IMR-90 (cell line): Measurements from ENCODE around the gene LRRC36. TPM values are rescaled to one million over a fixed set of nuclear protein-coding genes. Genes with fewer than 3 reads are reported as not detected.

Experiments used
- ATAC-seq: fragments of 200-7000 bp; cut with Tn5 transposase; 2 replicates; pipeline ENCODE4 v1.9.1; 2020; ENCODE audit warnings: low read depth, mild to moderate bottlenecking, moderate library complexity
- BruUV-seq: library from RNA; stranded (reverse); fragments of 400-500 nt; replicated peaks from 2 replicates; lab custom pipeline; 2021; lab: Mats Ljungman, UMichigan
- CTCF ChIA-PET: fragments of 300-600 bp; formaldehyde crosslinking; extraction: SDS; loops from one replicate; lab custom pipeline; 2021; ENCODE audit warnings: antibody characterized with exemption; lab: Yijun Ruan, JAX
- POLR2A ChIA-PET: fragments of 300-600 bp; sonication (Branson Sonifier 250); formaldehyde crosslinking; loops from one replicate; lab custom pipeline; 2022; ENCODE audit warnings: antibody characterized with exemption; ENCODE audit not compliant: unreplicated experiment; lab: Charles Lee
- DNase-seq: peaks from one replicate; pipeline ENCODE4 v3.0.0; 2013
- H2AFZ ChIP-seq: replicated peaks from 2 replicates; pipeline ENCODE3; 2013; ENCODE audit warnings: low read length, mild to moderate bottlenecking; ENCODE audit not compliant: poor library complexity
- H2AK5ac ChIP-seq: 2 replicates; pipeline ENCODE4 v1.6.1; 2013; ENCODE audit warnings: low read depth, low read length, inconsistent platforms
- H2AK9ac ChIP-seq: replicated peaks from 2 replicates; pipeline ENCODE3; 2013; ENCODE audit warnings: mild to moderate bottlenecking, low read depth, low read length, moderate library complexity; ENCODE audit not compliant: poor library complexity
- H2BK120ac ChIP-seq: 2 replicates; pipeline ENCODE4 v1.6.1; 2013; ENCODE audit warnings: low read depth, low read length, inconsistent platforms
- H2BK15ac ChIP-seq: 3 replicates; pipeline ENCODE4 v1.6.1; 2013; ENCODE audit warnings: low read depth, low read length, inconsistent platforms
- H2BK20ac ChIP-seq: 2 replicates; pipeline ENCODE4 v1.6.1; 2013; ENCODE audit warnings: low read depth, mild to moderate bottlenecking, inconsistent platforms, low read length, moderate library complexity
- H2BK5ac ChIP-seq: 2 replicates; pipeline ENCODE4 v1.6.1; 2013; ENCODE audit warnings: mild to moderate bottlenecking, low read depth, low read length, inconsistent platforms; ENCODE audit not compliant: poor library complexity, severe bottlenecking
- H3K14ac ChIP-seq: replicated peaks from 2 replicates; pipeline ENCODE4 v1.6.1; 2013; ENCODE audit warnings: low read depth, low read length, inconsistent platforms
- H3K18ac ChIP-seq: 2 replicates; pipeline ENCODE4 v1.6.1; 2013; ENCODE audit warnings: low read depth, low read length, control low read depth
- H3K23ac ChIP-seq: 2 replicates; pipeline ENCODE4 v1.6.1; 2013; ENCODE audit warnings: low read depth, low read length, inconsistent platforms
- H3K27ac ChIP-seq: 2 replicates; pipeline ENCODE4 v1.5.1; 2013; ENCODE audit warnings: mild to moderate bottlenecking, control low read depth, low read length; ENCODE audit not compliant: insufficient read depth
- H3K27me3 ChIP-seq: 2 replicates; pipeline ENCODE4 v1.6.1; 2013; ENCODE audit warnings: low read length; ENCODE audit not compliant: control insufficient read depth, insufficient read depth
- H3K36me3 ChIP-seq: 2 replicates; pipeline ENCODE4 v1.6.1; 2013; ENCODE audit warnings: low read length, mixed read lengths; ENCODE audit not compliant: control insufficient read depth, insufficient read depth
- H3K4ac ChIP-seq: 2 replicates; pipeline ENCODE4 v1.6.1; 2013; ENCODE audit warnings: low read depth, low read length, inconsistent platforms
- H3K4me1 ChIP-seq: 2 replicates; pipeline ENCODE4 v1.6.1; 2013; ENCODE audit warnings: low read length, mixed read lengths; ENCODE audit not compliant: control insufficient read depth, insufficient read depth
- H3K4me2 ChIP-seq: 2 replicates; pipeline ENCODE4 v1.6.1; 2013; ENCODE audit warnings: low read depth, mild to moderate bottlenecking, control low read depth, low read length, moderate library complexity
- H3K4me3 ChIP-seq: 2 replicates; pipeline ENCODE4 v1.5.1; 2013; ENCODE audit warnings: low read depth, mild to moderate bottlenecking, control low read depth, low read length, moderate library complexity; ENCODE audit not compliant: insufficient read depth
- H3K56ac ChIP-seq: 2 replicates; pipeline ENCODE4 v1.6.1; 2013; ENCODE audit warnings: low read length, inconsistent platforms; ENCODE audit not compliant: insufficient read depth; ENCODE audit errors: extremely low read depth
- H3K79me1 ChIP-seq, 2 experiments: 2 replicates each; pipeline ENCODE4 v1.6.1; 2013; ENCODE audit warnings: low read length in 2 of 2, inconsistent platforms in 1 of 2, low read depth in 1 of 2
- H3K9ac ChIP-seq: 2 replicates; pipeline ENCODE4 v1.6.1; 2013; ENCODE audit warnings: low read depth, low read length, control low read depth
- H3K9me1 ChIP-seq: 2 replicates; pipeline ENCODE4 v1.6.1; 2013; ENCODE audit warnings: low read length, inconsistent platforms; ENCODE audit not compliant: insufficient read depth
- H3K9me3 ChIP-seq: 2 replicates; pipeline ENCODE4 v1.6.1; 2013; ENCODE audit warnings: low read length; ENCODE audit not compliant: control insufficient read depth, insufficient read depth
- H4K20me1 ChIP-seq: 2 replicates; pipeline ENCODE4 v1.6.1; 2013; ENCODE audit warnings: low read length, inconsistent platforms; ENCODE audit not compliant: insufficient read depth
- H4K5ac ChIP-seq: 2 replicates; pipeline ENCODE4 v1.6.1; 2013; ENCODE audit warnings: mild to moderate bottlenecking, low read depth, low read length, control low read depth
- H4K8ac ChIP-seq, 2 experiments: 2 replicates each; pipeline ENCODE4 v1.6.1; 2013; ENCODE audit warnings: low read depth in 2 of 2, low read length in 2 of 2, control low read depth in 1 of 2, inconsistent platforms in 1 of 2
- H4K91ac ChIP-seq: 2 replicates; pipeline ENCODE4 v1.6.1; 2013; ENCODE audit warnings: low read depth, low read length, inconsistent platforms; ENCODE audit not compliant: insufficient read depth
- CEBPB ChIP-seq: IDR thresholded peaks from 2 replicates; pipeline ENCODE4 v1.6.1; 2012; ENCODE audit warnings: low read depth, low read length, improper control_type of control experiment
- CHD1 ChIP-seq: IDR thresholded peaks from 2 replicates; pipeline ENCODE4 v1.6.1; 2012; ENCODE audit warnings: low read depth, low read length, improper control_type of control experiment
- CTCF ChIP-seq: conservative IDR thresholded peaks from 2 replicates; pipeline ENCODE4 v1.5.1; 2012; ENCODE audit warnings: mild to moderate bottlenecking, low read depth, low read length, improper control_type of control experiment
- ELK1 ChIP-seq: fragments of 150-350 bp; IDR thresholded peaks from 2 replicates; pipeline ENCODE4 v1.6.1; 2016; ENCODE audit warnings: low read depth, mild to moderate bottlenecking, low read length, moderate library complexity, borderline replicate concordance
- FOS ChIP-seq: fragments of 150-350 bp; IDR thresholded peaks from 2 replicates; pipeline ENCODE4 v1.6.1; 2016; ENCODE audit warnings: low read depth, low read length
- MAFK ChIP-seq: IDR thresholded peaks from 2 replicates; pipeline ENCODE4 v1.6.1; 2012; ENCODE audit warnings: low read depth, low read length, improper control_type of control experiment
- MAZ ChIP-seq: IDR thresholded peaks from 2 replicates; pipeline ENCODE4 v1.6.1; 2012; ENCODE audit warnings: low read depth, mild to moderate bottlenecking, low read length, improper control_type of control experiment, moderate library complexity, borderline replicate concordance
- MXI1 ChIP-seq: IDR thresholded peaks from 2 replicates; pipeline ENCODE4 v1.6.1; 2012; ENCODE audit warnings: low read depth, mild to moderate bottlenecking, low read length, moderate library complexity, borderline replicate concordance
- NFE2L2 ChIP-seq: fragments of 150-350 bp; IDR thresholded peaks from 2 replicates; pipeline ENCODE4 v1.6.1; 2016; ENCODE audit warnings: low read depth, mild to moderate bottlenecking, low read length
- POLR2A ChIP-seq: IDR thresholded peaks from 2 replicates; pipeline ENCODE4 v1.6.1; 2012; ENCODE audit warnings: mild to moderate bottlenecking, low read depth, low read length
- RAD21 ChIP-seq: IDR thresholded peaks from 2 replicates; pipeline ENCODE4 v1.6.1; 2012; ENCODE audit warnings: low read length, improper control_type of control experiment
- RCOR1 ChIP-seq: IDR thresholded peaks from 2 replicates; pipeline ENCODE4 v1.6.1; 2012; ENCODE audit warnings: mild to moderate bottlenecking, low read length, improper control_type of control experiment; ENCODE audit not compliant: insufficient replicate concordance
- RFX5 ChIP-seq: IDR thresholded peaks from 2 replicates; pipeline ENCODE4 v1.8.0; 2012; ENCODE audit warnings: low read depth, mild to moderate bottlenecking, low read length, moderate library complexity
- SMC3 ChIP-seq: fragments of 150-350 bp; IDR thresholded peaks from 2 replicates; pipeline ENCODE4 v1.6.1; 2016; ENCODE audit warnings: low read depth, mild to moderate bottlenecking, antibody characterized with exemption, low read length, moderate library complexity
- USF2 ChIP-seq: fragments of 150-350 bp; IDR thresholded peaks from 2 replicates; pipeline ENCODE4 v1.6.1; 2017; ENCODE audit warnings: mild to moderate bottlenecking, antibody characterized with exemption, low read length, low read depth
- WGBS, 2 experiments: methylation state at CpG; one replicate each; pipeline versions ENCODE4 v1.1.5 to v1.1.7; 2013; ENCODE audit warnings: missing lambda C conversion rate in 2 of 2; ENCODE audit not compliant: insufficient read length in 1 of 2; ENCODE audit errors: extremely low coverage in 2 of 2; 5-methylcytosine and 5-hydroxymethylcytosine counted together
- dilution Hi-C: fragments of 300-500 bp; cut with HindIII; formaldehyde crosslinking; loops from one replicate; pipeline ENCODE4 v1.14.3; 2018; ENCODE audit warnings: low sequenced_read_pairs; ENCODE audit not compliant: unreplicated experiment
- in situ Hi-C: fragments of 300-500 bp; cut with MboI; formaldehyde crosslinking; loops from 3 replicates; pipeline ENCODE4 v1.14.3; 2019; ENCODE audit warnings: low sequenced_read_pairs, inconsistent platforms, mixed read lengths
- intact Hi-C: fragments of 100-400 bp; cut with micrococcal nuclease; formaldehyde crosslinking; loops from 2 replicates; pipeline ENCODE4 v1.10.0; 2022
- polyA plus RNA-seq, 3 experiments: library from polyadenylated mRNA; depleted of rRNA; stranded (reverse); fragments of >200 nt; gene quantifications; 2 replicates each; pipeline ENCODE4 v1.2.3, GENCODE V29; 2012; ENCODE audit warnings: low replicate concordance in 1 of 3
- total RNA-seq: library from RNA; depleted of rRNA; stranded (reverse); fragments of >200 nt; gene quantifications from 2 replicates; pipeline ENCODE4 v1.2.3, GENCODE V29; 2012

LRRC36 gene
- total and polyA plus RNA-seq, 2 of the 4 experiments (the other 2 are of a cell fraction): 0.18 to 0.29 TPM

- Histone ChIP-seq H3K23ac (no peak overlapping the region), H2BK20ac (no peak overlapping the region), H4K5ac (no peak overlapping the region), H3K27ac (no peak overlapping the region), H3K4me3 (no peak overlapping the region), H2BK5ac (no peak overlapping the region), H3K36me3 (no peaks in the 10 kb centered on the region), H4K20me1 (peaks cover 4% of the 10 kb centered on the region; the same call in 1 of the 2 replicates), H3K18ac (no peak overlapping the region), H3K56ac (no peak overlapping the region), H3K9ac (no peak overlapping the region), H2BK120ac (no peak overlapping the region), H3K79me1 (no peaks in the 10 kb centered on the region), H3K4ac (no peak overlapping the region), H2AK5ac (no peak overlapping the region), H3K27me3 (peaks cover 50% of the 10 kb centered on the region), H2BK15ac (no peak overlapping the region), H3K4me2 (no peak overlapping the region), H4K91ac (no peak overlapping the region), H3K4me1 (no peaks in the 10 kb centered on the region; the same call in 1 of the 2 replicates), H2AK9ac (no peak overlapping the region), H3K9me1 (peaks cover 3% of the 10 kb centered on the region; the same call in 1 of the 2 replicates), H3K9me3 (no peaks in the 10 kb centered on the region), H4K8ac (no peak overlapping the region), H3K14ac (no peak overlapping the region), H2AFZ (no peak overlapping the region)
- TF ChIP-seq CHD1 (no peak), MAZ (no peak), USF2 (no peak), NFE2L2 (no peak), MXI1 (no peak), ELK1 (no peak), MAFK (no peak), RCOR1 (no peak), FOS (no peak), SMC3 (no peak), POLR2A (no peak), CTCF (no peak), CEBPB (no peak), RFX5 (no peak), RAD21 (no peak)
- no TSS peak for BruUV-seq
- no CpG with 5 or more reads among the region's 6 CpGs for WGBS, 2 experiments
- intact Hi-C loops: loop anchor here (5.0 kb wide), 1 partner anchor 163 kb away; no protein-coding TSS in a partner anchor
- ChIA-PET POLR2A (no interaction called here), CTCF (no interaction called here)
- in situ Hi-C loops: no loop called here
- DNase-seq (no peak), ATAC-seq (0 out of 2 replicates have a peak, but pooled peaks have one; percentile 13)
- dilution Hi-C loops: no loop called here
Observed at GRCh38 chr16:67425061-67425460, 98.4 kb downstream of the LRRC36 start.
